Endodermal cell (in vitro differentiated cells): ENCODE measurements around the gene CCDC88C. TPM values are rescaled to one million over a fixed set of nuclear protein-coding genes. Genes with fewer than 3 reads are reported as not detected.
"Not testable (repeated sequence)": the region's sequence is repeated elsewhere in the genome, so short reads cannot be mapped to it uniquely, and the experiment has no call there.

Source experiments
- DNase-seq: peaks from one replicate; pipeline ENCODE4 v3.0.0-alpha.2; 2017
- H3K27ac ChIP-seq: 2 replicates; pipeline ENCODE4 v1.5.1; 2013; ENCODE audit warnings: mild to moderate bottlenecking, low read depth, low read length, moderate library complexity
- H3K27me3 ChIP-seq: 2 replicates; pipeline ENCODE4 v1.6.1; 2013; ENCODE audit warnings: mild to moderate bottlenecking, low read length, moderate library complexity; ENCODE audit not compliant: insufficient read depth, control insufficient read depth, poor library complexity, severe bottlenecking
- H3K36me3 ChIP-seq: 2 replicates; pipeline ENCODE4 v1.7.0; 2013; ENCODE audit warnings: mild to moderate bottlenecking, low read length, moderate library complexity; ENCODE audit not compliant: control insufficient read depth, insufficient read depth
- H3K4me1 ChIP-seq: one replicate; pipeline ENCODE4 v1.7.0; 2013; ENCODE audit warnings: low read length; ENCODE audit not compliant: control insufficient read depth, insufficient read depth
- H3K4me3 ChIP-seq: 2 replicates; pipeline ENCODE4 v1.5.1; 2013; ENCODE audit warnings: mild to moderate bottlenecking, low read length, moderate library complexity
- H3K9ac ChIP-seq: 2 replicates; pipeline ENCODE4 v1.6.1; 2013; ENCODE audit warnings: mild to moderate bottlenecking, low read length, moderate library complexity; ENCODE audit not compliant: poor library complexity, severe bottlenecking; ENCODE audit errors: extremely low read depth
- H3K9me3 ChIP-seq: 2 replicates; pipeline ENCODE4 v1.6.1; 2013; ENCODE audit warnings: mild to moderate bottlenecking, low read length, moderate library complexity; ENCODE audit not compliant: control insufficient read depth
- H3K27ac Mint-ChIP-seq: 2 replicates; pipeline ENCODE4 v1.8.0; 2020; ENCODE audit warnings: mixed read lengths
- H3K27me3 Mint-ChIP-seq: 2 replicates; pipeline ENCODE4 v1.8.0; 2021; ENCODE audit warnings: mild to moderate bottlenecking, mixed read lengths; ENCODE audit not compliant: insufficient read depth
- H3K36me3 Mint-ChIP-seq: 2 replicates; pipeline ENCODE4 v1.8.0; 2020; ENCODE audit warnings: low read depth, mixed read lengths
- H3K4me1 Mint-ChIP-seq: 2 replicates; pipeline ENCODE4 v1.8.0; 2020; ENCODE audit warnings: mixed read lengths
- H3K4me3 Mint-ChIP-seq: 2 replicates; pipeline ENCODE4 v1.8.0; 2020; ENCODE audit warnings: mild to moderate bottlenecking, moderate library complexity, mixed read lengths
- H3K9me3 Mint-ChIP-seq: 2 replicates; pipeline ENCODE4 v1.8.0; 2020; ENCODE audit warnings: mild to moderate bottlenecking, mixed read lengths
- CTCF ChIP-seq: fragments of 200-600 bp; sonication (generic); conservative IDR thresholded peaks from 2 replicates; pipeline ENCODE4 v1.5.0; 2021; ENCODE audit warnings: antibody characterized with exemption, mild to moderate bottlenecking
- WGBS, 2 experiments: methylation state at CpG; one replicate each; pipeline versions ENCODE4 v1.1.5 to v1.1.7; 2013; ENCODE audit warnings: missing lambda C conversion rate in 2 of 2, mixed read lengths in 1 of 2; ENCODE audit not compliant: insufficient coverage in 1 of 2, insufficient read length in 1 of 2; 5-methylcytosine and 5-hydroxymethylcytosine counted together
- total RNA-seq, 2 donors: library from RNA; stranded (reverse); fragmentation: NEBNext Ultra II Directional in 1 of 2; extraction: Animal tissue kit (Norgen Biotek cat#: 25700) in 1 of 2; gene quantifications; 2 replicates in 1 of 2; 3 replicates in 1 of 2; pipeline ENCODE4 v1.2.1, GENCODE V29; 2021

Gene CCDC88C
- total RNA-seq, 2 donors from 2014 or later, result 50.0 to 50.5 TPM

DNA sequence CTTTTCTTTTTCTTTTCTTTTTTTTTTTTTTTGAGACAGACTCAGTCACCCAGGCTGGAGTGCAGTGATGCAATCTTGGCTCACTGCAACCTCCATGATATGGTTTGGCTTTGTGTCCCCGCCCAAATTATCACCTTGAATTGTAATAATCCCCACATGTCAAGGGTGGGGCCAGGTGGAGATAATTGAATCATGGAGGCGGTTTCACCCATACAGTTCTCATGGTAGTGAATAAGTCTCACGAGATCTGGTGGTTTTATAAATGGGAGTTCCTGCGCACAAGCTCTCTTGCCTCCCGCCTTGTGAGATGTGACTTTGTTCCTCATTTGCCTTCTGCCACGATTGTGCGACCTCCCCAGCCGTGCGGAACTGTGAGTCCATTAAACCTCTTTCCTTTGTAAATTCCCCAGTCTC is 7.9 kb upstream of the CCDC88C start:
- not testable (repeated sequence) for H3K4me3 Mint-ChIP-seq

GRCh38 chr14:91424813-91425530 is 7.4 kb upstream of the CCDC88C start:
- no peaks in the 10 kb centered on the region for H3K36me3 Mint-ChIP-seq
- WGBS, 2 experiments, result 91 to 98% methylated on average over 5 to 9 of the region's 9 CpGs
- Histone ChIP-seq H3K4me1 (no peaks in the 10 kb centered on the region), H3K27ac (no peak overlapping the region), H3K9me3 (no peaks in the 10 kb centered on the region), H3K27me3 (no peaks in the 10 kb centered on the region), H3K9ac (no peak overlapping the region), H3K36me3 (no peaks in the 10 kb centered on the region), H3K4me3 (no peak overlapping the region)
- H3K4me1 Mint-ChIP-seq, result peaks cover 6% of the 10 kb centered on the region
- DNase-seq, result no peak
- H3K27me3 Mint-ChIP-seq, result no peaks in the 10 kb centered on the region
- no peak overlapping the region for H3K4me3 Mint-ChIP-seq
- TF ChIP-seq CTCF, result no peak
- H3K9me3 Mint-ChIP-seq, result peaks cover 5% of the 10 kb centered on the region
- no peak overlapping the region for H3K27ac Mint-ChIP-seq

More for the DNA sequence above, 7.9 kb upstream of the CCDC88C start:
- WGBS, 2 experiments, result 92 to 98% methylated on average over 9 of the region's 9 CpGs
- H3K4me3 ChIP-seq, H3K27me3 ChIP-seq, H3K4me1 ChIP-seq, H3K9me3 ChIP-seq, H3K27ac ChIP-seq, DNase-seq, H3K27ac Mint-ChIP-seq, H3K27me3 Mint-ChIP-seq, H3K9ac ChIP-seq, H3K36me3 ChIP-seq, H3K9me3 Mint-ChIP-seq, H3K36me3 Mint-ChIP-seq, H3K4me1 Mint-ChIP-seq: not testable (repeated sequence)

GRCh38 chr14:91420686-91421085 is 3.1 kb upstream of the CCDC88C start:
- Mint-ChIP-seq H3K36me3 (peaks cover 4% of the 10 kb centered on the region), H3K27ac (no peak overlapping the region), H3K4me3 (no peak overlapping the region), H3K4me1 (peaks cover 14% of the 10 kb centered on the region), H3K27me3 (no peaks in the 10 kb centered on the region), H3K9me3 (peaks cover 5% of the 10 kb centered on the region)
- Histone ChIP-seq H3K9me3 (no peaks in the 10 kb centered on the region), H3K36me3 (no peaks in the 10 kb centered on the region), H3K9ac (no peak overlapping the region), H3K27me3 (no peaks in the 10 kb centered on the region), H3K4me3 (no peak overlapping the region), H3K27ac (no peak overlapping the region), H3K4me1 (peaks cover 4% of the 10 kb centered on the region)
- TF ChIP-seq CTCF, result no peak
- DNase-seq, result no peak
- 96 to 100% methylated on average over 1 to 2 of the region's 2 CpGs for WGBS, 2 experiments
